ENCODE data around the gene TUBA4B. TPM values are rescaled to one million over a fixed set of nuclear protein-coding genes. Genes with fewer than 3 reads are reported as not detected.

TUBA4B gene
- total and polyA plus RNA-seq, 2 of the 4 experiments (the other 2 are of a cell fraction), result not detected

GRCh38 chr2:219210886-219211362, 42.1 kb upstream of the TUBA4B start:
- Histone ChIP-seq H3K4me1 (ENCODE audit: control insufficient read depth, insufficient read depth, low read length) (peaks cover 16% of the 10 kb centered on the region), H3K23ac (ENCODE audit: low read depth, low read length) (no peak overlapping the region), H3K27me3 (ENCODE audit: control insufficient read depth, insufficient read depth, low read length) (no peaks in the 10 kb centered on the region), H2BK15ac (ENCODE audit: low read depth, low read length) (no peak overlapping the region), H2BK5ac (ENCODE audit: low read depth, low read length, poor library complexity, severe bottlenecking) (no peak overlapping the region), H3K4ac (ENCODE audit: low read depth, low read length) (no peak overlapping the region), H4K5ac (ENCODE audit: low read depth, low read length) (no peak overlapping the region), H2AK9ac (replicated peaks; ENCODE audit: low read depth, low read length, poor library complexity) (no peak overlapping the region), H3K14ac (replicated peaks; ENCODE audit: low read depth, low read length) (no peak overlapping the region), H2BK20ac (ENCODE audit: low read depth, low read length) (no peak overlapping the region), H3K56ac (ENCODE audit: extremely low read depth, insufficient read depth, low read length) (no peak overlapping the region), H3K27ac (ENCODE audit: insufficient read depth, low read length) (no peak overlapping the region), H3K9me1 (ENCODE audit: insufficient read depth, low read length) (peaks cover 8% of the 10 kb centered on the region; the same call in 1 of the 2 replicates), H3K4me2 (ENCODE audit: low read depth, low read length) (no peak overlapping the region), H3K9me3 (ENCODE audit: control insufficient read depth, insufficient read depth, low read length) (no peaks in the 10 kb centered on the region), H2BK120ac (ENCODE audit: low read depth, low read length) (no peak overlapping the region), H3K4me3 (ENCODE audit: insufficient read depth, low read depth, low read length) (no peak overlapping the region), H3K9ac (ENCODE audit: low read depth, low read length) (no peak overlapping the region), H2AFZ (replicated peaks; ENCODE audit: low read length, poor library complexity) (no peak overlapping the region), H3K79me1 (ENCODE audit: low read depth in 1 of 2, low read length in 2 of 2) (peaks cover 5 to 30% of the 10 kb centered on the region in 2 experiments; a peak in 3 of 4 replicates), H4K20me1 (ENCODE audit: insufficient read depth, low read length) (peaks cover 13% of the 10 kb centered on the region), H2AK5ac (ENCODE audit: low read depth, low read length) (no peak overlapping the region), H4K91ac (ENCODE audit: insufficient read depth, low read depth, low read length) (no peak overlapping the region), H3K36me3 (ENCODE audit: control insufficient read depth, insufficient read depth, low read length) (peaks cover 55% of the 10 kb centered on the region), H3K18ac (ENCODE audit: low read depth, low read length) (no peak overlapping the region), H4K8ac (ENCODE audit: low read depth in 2 of 2, low read length in 2 of 2) (no peak overlapping the region)
- ChIA-PET POLR2A (ENCODE audit: unreplicated experiment) (no interaction called here), CTCF (interaction anchor here (0.6 kb wide), 1 partner anchor 77 kb away, joined by 3 read pairs; no protein-coding TSS in a partner anchor)
- BruUV-seq (replicated peaks), result no TSS peak
- ATAC-seq (ENCODE audit: low read depth) (no peak), DNase-seq (no peak)
- TF ChIP-seq RCOR1 (IDR thresholded peaks at IDR 0.05; ENCODE audit: insufficient replicate concordance, low read length), result no peak
- TF ChIP-seq POLR2A (IDR thresholded peaks at IDR 0.05; ENCODE audit: low read depth, low read length), result no peak
- in situ Hi-C loops (cut with MboI; ENCODE audit: low sequenced_read_pairs), result no loop called here
- WGBS, 2 experiments (ENCODE audit: extremely low coverage in 2 of 2, insufficient read length in 1 of 2), result 89% methylated on average over 5 of the region's 9 CpGs; no CpG with 5 or more reads in 1 of the 2 experiments
- intact Hi-C loops (cut with micrococcal nuclease), result no loop called here
- dilution Hi-C loops (cut with HindIII; ENCODE audit: low sequenced_read_pairs, unreplicated experiment), result no loop called here
